NK-92 treated with Interleukin-12 subunit alpha and Interleukin-12 subunit beta, amount 100 ng/mL, for 24 hours (cell line): ENCODE measurements around the gene RGCC.

Experiments
- DNase-seq: peaks from one replicate; lab custom pipeline; 2025; lab: John Stamatoyannopoulos, UW

The RGCC gene

DNA sequence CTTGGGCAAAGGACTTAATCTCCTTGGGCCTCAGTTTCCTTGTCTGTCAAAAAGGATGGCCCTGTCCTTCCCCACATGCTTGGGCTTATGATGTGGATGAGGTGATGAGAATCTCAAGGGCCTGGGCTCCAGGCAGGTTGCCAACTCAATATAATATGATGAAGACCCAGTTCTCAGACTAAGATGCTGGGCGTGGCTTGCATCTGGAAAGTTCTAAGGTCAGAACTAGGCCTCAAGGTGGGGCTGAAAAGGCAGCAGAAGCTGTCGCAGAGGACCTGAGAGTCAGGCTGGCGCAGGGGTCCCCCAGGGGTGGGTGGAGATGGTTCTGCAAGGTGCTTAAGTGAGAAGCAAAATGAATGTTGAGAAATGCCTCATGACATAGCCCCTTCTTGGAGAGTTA, 58.8 kb downstream of the RGCC start:
- DNase-seq: no peak

DNA sequence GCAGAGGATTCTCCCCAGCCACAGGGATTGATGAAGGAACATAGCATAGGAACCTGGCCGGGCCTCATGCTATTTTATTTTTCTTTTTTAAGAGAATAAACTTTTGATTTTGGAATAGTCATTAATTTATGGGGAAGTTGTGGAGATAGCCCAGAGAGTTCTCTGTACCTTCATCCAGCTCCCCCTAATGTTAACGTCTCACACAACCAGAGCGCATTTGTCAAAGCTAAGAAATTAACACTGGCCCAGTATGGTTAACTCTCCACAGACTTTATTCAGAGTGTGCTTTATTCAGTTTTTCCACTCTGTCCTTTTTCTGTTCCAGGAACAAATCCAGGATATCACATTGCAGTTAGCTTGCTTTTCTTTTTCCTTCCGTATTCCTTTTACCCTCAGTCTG, 59.4 kb downstream of the RGCC start:
- no peak for DNase-seq

DNA sequence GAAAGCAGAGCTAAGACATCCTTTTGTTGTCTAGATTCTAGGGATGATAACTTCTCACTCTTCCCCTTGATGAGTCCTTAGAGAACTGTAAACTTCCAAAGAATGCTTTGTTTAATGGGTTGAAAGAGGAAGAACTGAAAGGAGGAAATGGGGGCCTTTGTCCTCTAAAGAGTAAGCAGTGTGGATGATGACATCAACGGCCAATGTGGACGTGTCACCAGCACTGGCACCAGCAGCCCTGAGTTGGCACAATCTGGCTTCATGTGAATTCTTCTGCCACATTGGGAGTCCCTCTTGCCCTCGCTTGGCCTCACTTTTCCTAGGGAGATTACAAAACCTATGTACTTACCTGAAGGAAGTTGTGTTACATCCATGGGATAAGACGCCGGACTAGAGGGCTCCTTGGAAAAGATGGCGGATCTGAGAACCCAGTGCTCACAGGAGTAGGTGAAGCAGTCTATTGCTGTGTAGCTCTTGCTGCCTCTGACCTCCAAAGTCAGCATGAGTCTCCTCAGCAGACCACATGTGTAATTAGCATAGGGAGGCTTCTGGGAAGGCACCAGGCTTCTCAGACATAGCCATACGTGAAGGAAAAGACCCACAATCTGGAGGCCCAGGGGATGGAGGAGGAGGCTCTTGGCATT, 62.8 kb downstream of the RGCC start:
- no peak for DNase-seq
